NCI-H2081 (cell line): Measurements from ENCODE around the gene FOXR1.

Source experiments
- DNase-seq, 2 experiments: peaks; one replicate each; lab custom pipeline; 2025; lab: John Stamatoyannopoulos, UW

Gene FOXR1

DNA sequence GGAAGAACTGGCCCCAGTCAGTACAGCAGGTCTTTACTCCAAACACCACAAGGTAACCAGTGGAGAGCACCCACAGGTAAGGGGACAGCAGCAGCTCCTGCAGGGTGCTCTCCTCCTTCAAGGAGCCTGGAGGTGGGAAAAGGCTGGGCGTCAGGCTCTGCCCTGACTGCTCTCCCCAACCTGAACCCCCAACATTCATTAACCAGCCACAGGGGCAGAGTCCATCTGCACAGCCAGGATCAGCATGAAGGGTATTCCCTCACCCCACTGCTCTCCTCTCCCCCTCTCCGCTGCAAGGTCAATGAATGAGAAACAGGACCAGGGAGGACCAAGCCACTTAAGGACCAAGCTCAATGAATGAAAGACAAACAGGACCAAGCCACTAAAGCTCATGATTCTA, 55.4 kb downstream of the FOXR1 start:
- DNase-seq, result no peak

DNA sequence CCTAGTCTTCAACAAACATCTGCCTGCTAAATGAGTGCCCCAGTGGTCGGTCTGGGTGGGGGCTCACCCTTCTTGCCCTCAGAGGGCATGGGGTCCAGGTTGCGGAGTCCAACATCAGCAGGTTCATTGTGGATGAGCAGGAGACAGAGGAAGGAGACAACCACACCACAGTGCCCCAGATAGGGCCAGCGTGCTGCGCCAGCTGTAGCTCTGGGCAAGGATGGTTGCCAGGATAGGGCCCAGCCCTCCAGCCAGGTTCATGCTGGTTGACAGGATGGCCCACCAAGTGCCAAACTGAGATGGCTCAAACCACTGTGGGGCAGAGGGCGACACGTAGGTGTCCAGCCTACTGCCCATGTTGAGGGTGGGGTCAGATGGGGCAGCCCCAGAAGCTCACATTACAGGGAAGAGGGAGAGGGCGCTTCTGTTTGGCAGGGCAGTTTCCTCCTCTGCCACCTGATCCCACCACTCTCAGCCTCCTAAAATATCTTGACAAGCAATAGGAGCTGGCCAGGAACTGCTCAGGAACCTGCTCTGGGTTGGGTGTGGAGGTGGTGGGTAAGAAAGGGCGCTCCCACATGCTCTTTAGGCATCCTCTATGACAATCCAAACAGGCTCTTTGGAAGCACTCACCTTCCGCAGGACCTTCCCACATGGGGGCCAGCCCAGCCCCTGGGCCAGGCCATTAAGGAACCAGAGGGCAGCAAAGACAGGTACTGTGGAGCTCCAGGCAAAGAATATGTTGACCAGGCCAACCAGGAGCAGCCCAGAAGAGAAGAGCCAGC, 56.2 kb downstream of the FOXR1 start:
- DNase-seq, result no peak

DNA sequence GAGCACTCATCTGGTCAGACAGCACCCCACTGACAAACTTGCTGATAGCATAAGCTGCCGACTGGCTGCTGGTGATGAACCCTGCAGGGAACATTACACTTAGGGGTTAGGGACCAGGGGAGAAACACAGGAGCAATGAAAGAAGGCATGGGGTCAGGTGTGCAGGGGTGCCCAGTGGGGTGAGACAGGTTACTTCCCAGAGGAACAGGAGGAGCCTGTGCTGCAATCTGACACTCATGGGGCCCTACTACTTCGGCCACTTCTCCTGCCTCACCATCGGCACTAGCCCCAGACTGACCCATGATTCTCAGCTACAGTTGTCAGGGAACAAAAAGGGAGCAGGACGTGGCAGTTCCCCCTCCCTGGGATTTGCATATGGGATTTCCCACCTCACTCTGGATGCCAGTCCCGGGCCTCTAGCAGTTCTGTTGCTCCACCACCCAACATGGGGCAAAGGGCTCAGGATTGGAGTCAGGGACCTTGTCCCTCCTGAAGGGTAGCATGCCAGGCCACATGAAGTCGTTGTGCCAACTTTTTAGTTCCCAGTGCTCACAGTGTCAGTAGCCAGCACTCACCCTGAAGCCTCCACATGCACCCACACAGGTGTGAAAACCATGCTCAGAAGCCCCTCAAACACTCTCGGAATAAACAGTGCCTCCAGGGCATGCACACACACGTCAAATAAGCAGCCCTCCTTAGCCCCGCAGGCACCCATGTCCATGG, 56.9 kb downstream of the FOXR1 start:
- no peak for DNase-seq

DNA sequence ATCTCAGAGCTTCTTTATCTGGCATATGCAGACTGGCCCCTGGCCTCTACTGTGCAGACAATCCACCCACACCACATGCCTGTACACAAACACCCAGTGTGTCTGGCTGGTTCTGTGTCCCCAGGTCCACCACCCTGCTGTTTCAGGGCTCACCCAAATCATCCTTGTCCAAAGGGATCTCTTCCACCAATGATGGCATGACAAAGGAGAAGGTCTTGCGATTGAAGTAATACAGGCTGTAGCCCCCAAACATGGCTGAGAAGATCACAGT, 57.4 kb downstream of the FOXR1 start:
- no peak for DNase-seq

DNA sequence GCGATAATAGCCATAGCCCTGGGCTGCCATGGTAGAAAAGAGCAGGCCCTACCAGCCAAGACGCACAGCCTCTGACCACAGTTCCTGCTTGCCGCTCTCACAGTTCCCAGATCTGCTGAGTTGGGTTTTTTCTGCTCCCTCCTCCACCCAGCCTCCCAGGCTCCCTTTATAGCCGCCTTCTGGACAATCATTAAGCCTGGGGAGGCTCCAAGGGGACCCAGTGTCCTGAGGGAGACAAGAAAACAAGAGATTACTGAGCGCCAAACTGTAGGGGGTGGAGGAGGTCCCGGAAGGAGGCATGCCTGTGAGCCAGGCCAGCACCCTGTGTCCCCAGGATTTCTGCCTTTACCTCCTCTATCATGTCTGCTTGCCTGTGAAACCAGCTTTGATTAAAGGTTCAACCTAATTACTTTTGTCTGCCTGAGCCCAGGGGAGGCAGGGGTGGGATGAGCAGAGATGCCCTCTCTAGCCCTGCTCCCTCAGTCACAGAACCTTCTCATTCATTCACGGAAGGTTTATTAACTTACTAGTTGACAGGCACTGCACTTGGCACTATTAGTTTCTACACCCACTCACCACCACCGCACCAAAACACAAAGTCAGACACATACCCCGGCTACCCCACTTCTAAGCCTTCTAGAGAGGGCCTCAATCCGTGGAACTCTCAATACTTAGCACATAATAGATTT, 57.9 kb downstream of the FOXR1 start:
- DNase-seq, result peak; percentile 1 to 20

DNA sequence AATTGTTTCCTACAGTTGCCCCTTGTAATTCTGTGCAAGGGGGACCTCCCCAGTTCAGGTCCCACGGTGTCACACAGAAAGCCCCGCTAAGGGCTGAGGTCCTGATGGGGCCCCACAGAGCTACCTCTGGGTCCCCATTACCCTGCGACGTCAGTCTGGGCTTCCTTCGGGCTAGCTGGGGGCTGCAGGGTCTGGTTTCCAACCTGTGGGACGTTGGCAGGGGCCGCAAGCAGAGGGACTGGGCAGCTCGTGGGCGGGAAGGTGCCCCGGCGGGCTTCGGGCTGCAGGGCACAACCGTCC, 58.4 kb downstream of the FOXR1 start:
- DNase-seq, result no peak

DNA sequence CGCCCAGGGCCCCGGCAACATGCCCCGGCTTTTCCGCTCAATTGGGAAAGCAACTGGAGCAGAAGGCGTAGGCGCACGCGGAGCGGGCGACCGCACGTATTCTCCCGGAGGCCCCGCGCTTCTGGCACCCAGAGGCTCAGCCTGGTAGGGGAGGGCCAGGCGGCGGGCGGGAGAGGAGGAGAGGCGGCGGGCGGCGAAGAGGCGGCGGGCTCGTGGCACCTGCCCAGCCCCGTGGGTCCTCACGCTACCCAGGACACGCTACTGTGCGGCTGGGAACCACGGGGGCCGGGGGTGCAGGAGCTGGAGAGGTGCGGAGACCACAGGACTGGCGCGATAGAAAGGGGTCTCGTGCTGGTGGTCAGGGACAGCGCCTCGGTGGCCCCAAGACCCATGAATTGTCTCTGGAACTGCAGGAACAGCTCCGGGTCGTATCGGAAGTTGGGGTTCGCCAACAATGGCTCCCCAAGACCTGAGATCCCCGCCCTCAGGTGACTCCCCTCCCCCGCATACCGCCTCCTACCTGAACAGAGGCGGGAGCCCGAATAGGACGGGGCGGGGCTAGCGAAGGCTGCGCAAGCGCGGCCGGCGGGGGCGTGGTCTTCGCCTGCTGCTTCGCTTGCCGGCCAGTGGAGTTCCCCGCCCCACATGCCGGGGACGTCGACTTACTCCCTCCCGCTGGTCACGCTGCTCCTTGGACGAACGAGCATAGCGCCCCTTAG, 58.9 kb downstream of the FOXR1 start, which contains the start of gene SLC37A4:
Gene SLC37A4 (minus strand): TSS at position 549 of the 719 bp plus-strand sequence.
- peak; percentile 99 for DNase-seq
